Stomach (tissue), 9 donors: ENCODE measurements around the gene GGT6. TPM values are rescaled to one million over a fixed set of nuclear protein-coding genes. Genes with fewer than 3 reads are reported as not detected.

ENCODE experiments used
- DNase-seq, 2 donors: peaks; one replicate each; pipeline versions ENCODE4 v3.0.0 to v3.0.0-alpha.2; 2013 to 2019
- H3K27ac ChIP-seq, 5 donors: fragments of 200-600 bp in 4 of 5; sonication (generic) in 4 of 5; one replicate each; pipeline ENCODE4 v1.5.1; 2013 to 2019; ENCODE audit warnings: mild to moderate bottlenecking in 1 of 5, moderate library complexity in 1 of 5
- H3K27me3 ChIP-seq, 3 donors: fragments of 200-600 bp; sonication (generic); one replicate each; pipeline ENCODE4 v1.5.1; 2017 to 2019; ENCODE audit warnings: mixed run types in 1 of 3
- H3K36me3 ChIP-seq, 4 donors: fragments of 200-600 bp; sonication (generic); 1 replicate in 3 of 4; 2 replicates in 1 of 4; pipeline ENCODE4 v1.5.1; 2016 to 2019
- H3K4me1 ChIP-seq, 4 donors: fragments of 200-600 bp; sonication (generic); one replicate each; pipeline ENCODE4 v1.5.1; 2016 to 2019
- H3K4me3 ChIP-seq, 4 donors: fragments of 200-600 bp; sonication (generic) in 3 of 4; one replicate each; pipeline ENCODE4 v1.5.1; 2016 to 2019; ENCODE audit warnings: mild to moderate bottlenecking in 1 of 4
- H3K9me3 ChIP-seq, 4 donors: fragments of 200-600 bp; sonication (generic); one replicate each; pipeline ENCODE4 v1.5.1; 2016 to 2019
- EP300 ChIP-seq: sonication (generic); formaldehyde crosslinking; IDR thresholded peaks from one replicate; pipeline ENCODE4 v1.6.1; 2017; ENCODE audit warnings: antibody characterized with exemption
- POLR2A ChIP-seq, 4 donors: fragments of 450-650 bp; IDR thresholded peaks; one replicate each; pipeline ENCODE4 v1.6.1; 2016; ENCODE audit warnings: antibody characterized with exemption in 4 of 4, control low read depth in 2 of 4, mild to moderate bottlenecking in 1 of 4, moderate library complexity in 1 of 4
- POLR2AphosphoS5 ChIP-seq, 3 donors: sonication (generic); formaldehyde crosslinking; IDR thresholded peaks; one replicate each; pipeline ENCODE4 v1.6.1; 2016; ENCODE audit warnings: antibody characterized with exemption in 3 of 3
- WGBS, 5 donors: extraction: QIAGEN DNeasy Blood & Tissue Kit in 3 of 5; methylation state at CpG; one replicate each; pipeline versions ENCODE4 v1.1.5 to v1.1.7; 2013 to 2018; 5-methylcytosine and 5-hydroxymethylcytosine counted together
- intact Hi-C: fragments of 100-400 bp; cut with DNase I; formaldehyde crosslinking; loops from one replicate; pipeline ENCODE4 v1.15.1; 2023; ENCODE audit warnings: low total_unique reads
- polyA plus RNA-seq, 3 donors: library from polyadenylated mRNA; stranded (reverse); fragments of 200-250 nt; gene quantifications; one replicate each; pipeline ENCODE4 v1.2.3, GENCODE V29; 2013
- total RNA-seq, 5 donors: library from RNA; depleted of rRNA; stranded (reverse); fragments of >200 nt; gene quantifications; one replicate each; pipeline versions ENCODE4 v1.1.0 to v1.2.3, GENCODE V29; 2014 to 2016
- TF ChIP-seq, protein P1 (sequence below), 7 experiments: fragments of 450-650 bp in 4 of 7; fragments of 200-600 bp in 3 of 7; sonication (generic) in 3 of 7; IDR thresholded peaks; one replicate each; pipeline ENCODE4 v1.5.1; 2016 to 2019; ENCODE audit warnings: antibody characterized with exemption in 7 of 7, control low read depth in 2 of 7, mild to moderate bottlenecking in 1 of 7
- donor health status: healthy with polysubstance abuse.
- donor health status: Bipolar disorder and iron deficiency.
- donor health status: healthy.

Gene GGT6
- total and polyA plus RNA-seq, 8 donors: 4.4 to 147 (median 15.2) TPM

DNA sequence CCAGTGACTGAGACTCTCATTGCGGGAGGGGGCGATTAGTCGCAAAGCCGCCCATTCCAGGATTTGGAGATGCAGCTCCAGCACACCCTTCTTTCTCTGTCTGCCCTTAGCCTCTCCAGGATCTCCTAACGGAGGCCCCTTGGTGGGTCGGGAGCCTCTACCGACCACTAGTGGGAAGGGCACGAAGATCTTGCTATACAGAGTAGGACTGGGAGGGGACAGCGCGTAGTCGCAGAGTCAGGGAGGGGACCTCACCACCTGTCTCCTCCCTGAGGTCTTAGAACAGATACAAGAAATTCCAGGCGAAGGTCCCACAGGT lies 23.4 kb upstream of the GGT6 start:
- Histone ChIP-seq H3K27me3 (peaks cover 15 to 61% (median 20%) of the 10 kb centered on the region in 3 donors), H3K36me3 (no peaks in the 10 kb centered on the region), H3K27ac (peak overlapping the region in 2 of 5 donors; percentile 39 to 60), H3K9me3 (no peaks in the 10 kb centered on the region), H3K4me3 (peak overlapping the region; percentile 47 to 67 (median 53)), H3K4me1 (peaks cover 15 to 22% (median 20%) of the 10 kb centered on the region in 4 donors)
- intact Hi-C loops: no loop called here
- 21 to 40% (median 29%) methylated on average over 8 to 12 of the region's 12 CpGs for WGBS, 5 donors
- peak in 1 of 2 donors; percentile 75 for DNase-seq
- TF ChIP-seq EP300 (no peak), POLR2AphosphoS5 (IDR thresholded peaks at IDR 0.05) (no peak), POLR2A (IDR thresholded peaks at IDR 0.05) (no peak)
- TF ChIP-seq, protein P1, sequence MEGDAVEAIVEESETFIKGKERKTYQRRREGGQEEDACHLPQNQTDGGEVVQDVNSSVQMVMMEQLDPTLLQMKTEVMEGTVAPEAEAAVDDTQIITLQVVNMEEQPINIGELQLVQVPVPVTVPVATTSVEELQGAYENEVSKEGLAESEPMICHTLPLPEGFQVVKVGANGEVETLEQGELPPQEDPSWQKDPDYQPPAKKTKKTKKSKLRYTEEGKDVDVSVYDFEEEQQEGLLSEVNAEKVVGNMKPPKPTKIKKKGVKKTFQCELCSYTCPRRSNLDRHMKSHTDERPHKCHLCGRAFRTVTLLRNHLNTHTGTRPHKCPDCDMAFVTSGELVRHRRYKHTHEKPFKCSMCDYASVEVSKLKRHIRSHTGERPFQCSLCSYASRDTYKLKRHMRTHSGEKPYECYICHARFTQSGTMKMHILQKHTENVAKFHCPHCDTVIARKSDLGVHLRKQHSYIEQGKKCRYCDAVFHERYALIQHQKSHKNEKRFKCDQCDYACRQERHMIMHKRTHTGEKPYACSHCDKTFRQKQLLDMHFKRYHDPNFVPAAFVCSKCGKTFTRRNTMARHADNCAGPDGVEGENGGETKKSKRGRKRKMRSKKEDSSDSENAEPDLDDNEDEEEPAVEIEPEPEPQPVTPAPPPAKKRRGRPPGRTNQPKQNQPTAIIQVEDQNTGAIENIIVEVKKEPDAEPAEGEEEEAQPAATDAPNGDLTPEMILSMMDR (IDR thresholded peaks at IDR 0.05): no peak

DNA sequence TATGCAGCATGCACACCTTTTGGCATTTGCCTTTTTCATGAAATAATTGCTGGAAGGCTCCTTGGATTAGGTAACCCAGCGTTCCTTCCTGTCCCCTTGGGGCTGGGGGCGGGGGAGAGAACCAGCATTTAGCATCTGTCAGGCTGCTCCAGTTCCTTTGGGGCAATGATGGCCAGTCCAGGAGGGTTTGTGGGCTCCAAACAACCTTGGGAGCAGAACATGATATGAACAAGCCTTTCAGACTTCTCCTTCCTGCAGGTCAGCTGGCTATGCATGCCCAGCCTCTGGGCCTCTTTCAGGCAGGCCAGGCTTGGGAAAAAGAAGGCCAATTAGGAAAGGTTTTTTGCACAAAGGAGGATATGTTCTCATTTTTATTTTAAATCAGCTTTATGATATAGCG lies 22.8 kb upstream of the GGT6 start:
- Histone ChIP-seq H3K27me3 (peaks cover 15 to 61% (median 20%) of the 10 kb centered on the region in 3 donors), H3K36me3 (no peaks in the 10 kb centered on the region), H3K4me3 (no peak overlapping the region), H3K4me1 (peaks cover 15 to 22% (median 20%) of the 10 kb centered on the region in 4 donors), H3K27ac (no peak overlapping the region), H3K9me3 (no peaks in the 10 kb centered on the region)
- intact Hi-C loops: no loop called here
- TF ChIP-seq POLR2AphosphoS5 (IDR thresholded peaks at IDR 0.05) (no peak), EP300 (no peak), POLR2A (IDR thresholded peaks at IDR 0.05) (no peak)
- TF ChIP-seq, protein P1 (IDR thresholded peaks at IDR 0.05): no peak
- WGBS, 5 donors: 80 to 90% (median 83%) methylated on average over 3 of the region's 3 CpGs
- no peak for DNase-seq

DNA sequence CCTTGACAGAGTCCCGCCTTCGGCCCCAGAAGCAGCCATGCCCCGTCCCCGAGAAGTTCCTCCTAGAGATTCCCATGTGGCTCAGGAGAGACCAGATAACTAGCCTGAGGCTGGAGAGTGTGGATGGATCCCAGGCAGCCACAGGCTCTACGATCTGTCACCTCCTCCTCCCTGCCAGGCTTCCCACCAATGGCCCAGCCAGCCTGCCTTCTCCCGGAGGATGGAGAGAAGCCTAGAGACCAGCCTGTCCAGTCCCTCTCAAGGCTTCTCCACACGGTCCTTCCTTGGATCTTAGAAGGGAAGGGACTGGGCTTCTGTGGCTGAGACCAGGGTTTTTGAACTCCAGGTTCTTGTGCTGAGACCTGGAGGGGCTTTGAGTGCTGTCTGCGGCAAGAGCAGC lies 22.3 kb upstream of the GGT6 start:
- Histone ChIP-seq H3K27me3 (peaks cover 15 to 61% (median 20%) of the 10 kb centered on the region in 3 donors), H3K4me3 (no peak overlapping the region), H3K4me1 (peaks cover 15 to 22% (median 20%) of the 10 kb centered on the region in 4 donors), H3K27ac (no peak overlapping the region), H3K36me3 (no peaks in the 10 kb centered on the region), H3K9me3 (no peaks in the 10 kb centered on the region)
- intact Hi-C loops: no loop called here
- DNase-seq: no peak
- WGBS, 5 donors: 84 to 93% (median 87%) methylated on average over 5 to 8 of the region's 8 CpGs
- TF ChIP-seq POLR2AphosphoS5 (IDR thresholded peaks at IDR 0.05) (no peak), POLR2A (IDR thresholded peaks at IDR 0.05) (no peak), EP300 (no peak)
- TF ChIP-seq, protein P1 (IDR thresholded peaks at IDR 0.05): no peak

DNA sequence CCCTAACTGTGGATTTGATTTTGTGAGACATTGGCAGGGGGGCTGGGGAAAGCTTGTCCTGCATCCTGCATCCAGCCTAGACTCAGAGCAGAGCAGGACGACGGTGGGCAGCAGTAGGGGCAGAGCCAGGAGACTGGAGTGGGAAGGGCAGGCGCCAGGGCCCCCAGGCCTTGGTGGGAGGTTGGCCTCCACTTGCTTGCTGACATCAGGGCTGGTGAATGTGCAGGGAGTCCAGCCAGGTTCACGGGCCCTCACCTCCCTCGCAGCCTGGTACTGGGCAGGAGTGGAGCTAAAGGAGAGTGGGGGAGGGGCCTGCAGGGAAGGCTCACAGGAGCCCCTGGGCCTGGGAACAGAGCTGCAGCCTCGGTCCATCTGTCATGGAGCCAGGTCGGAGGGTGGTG lies 21.7 kb upstream of the GGT6 start:
- Histone ChIP-seq H3K27me3 (peaks cover 15 to 64% (median 20%) of the 10 kb centered on the region in 3 donors), H3K9me3 (no peaks in the 10 kb centered on the region), H3K36me3 (no peaks in the 10 kb centered on the region), H3K4me1 (peaks cover 15 to 22% (median 20%) of the 10 kb centered on the region in 4 donors), H3K27ac (no peak overlapping the region), H3K4me3 (no peak overlapping the region)
- intact Hi-C loops: no loop called here
- TF ChIP-seq EP300: no peak
- TF ChIP-seq, protein P1 (IDR thresholded peaks at IDR 0.05): no peak
- no peak for TF ChIP-seq POLR2AphosphoS5 (IDR thresholded peaks at IDR 0.05)
- TF ChIP-seq POLR2A (IDR thresholded peaks at IDR 0.05): no peak
- no peak for DNase-seq
- WGBS, 5 donors: 58 to 77% (median 66%) methylated on average over 4 to 7 of the region's 7 CpGs
